Inflammatory macrophage treated with lipopolysaccharide for 1 hour (primary cell): Measurements from ENCODE around the gene BMF.
"Not testable (repeated sequence)": the region's sequence is repeated elsewhere in the genome, so short reads cannot be mapped to it uniquely, and the experiment has no call there.

Experiments used
- DNase-seq, 2 donors: peaks; one replicate each; pipeline ENCODE4 v3.0.0-alpha.2; 2020 to 2022

Gene BMF

DNA sequence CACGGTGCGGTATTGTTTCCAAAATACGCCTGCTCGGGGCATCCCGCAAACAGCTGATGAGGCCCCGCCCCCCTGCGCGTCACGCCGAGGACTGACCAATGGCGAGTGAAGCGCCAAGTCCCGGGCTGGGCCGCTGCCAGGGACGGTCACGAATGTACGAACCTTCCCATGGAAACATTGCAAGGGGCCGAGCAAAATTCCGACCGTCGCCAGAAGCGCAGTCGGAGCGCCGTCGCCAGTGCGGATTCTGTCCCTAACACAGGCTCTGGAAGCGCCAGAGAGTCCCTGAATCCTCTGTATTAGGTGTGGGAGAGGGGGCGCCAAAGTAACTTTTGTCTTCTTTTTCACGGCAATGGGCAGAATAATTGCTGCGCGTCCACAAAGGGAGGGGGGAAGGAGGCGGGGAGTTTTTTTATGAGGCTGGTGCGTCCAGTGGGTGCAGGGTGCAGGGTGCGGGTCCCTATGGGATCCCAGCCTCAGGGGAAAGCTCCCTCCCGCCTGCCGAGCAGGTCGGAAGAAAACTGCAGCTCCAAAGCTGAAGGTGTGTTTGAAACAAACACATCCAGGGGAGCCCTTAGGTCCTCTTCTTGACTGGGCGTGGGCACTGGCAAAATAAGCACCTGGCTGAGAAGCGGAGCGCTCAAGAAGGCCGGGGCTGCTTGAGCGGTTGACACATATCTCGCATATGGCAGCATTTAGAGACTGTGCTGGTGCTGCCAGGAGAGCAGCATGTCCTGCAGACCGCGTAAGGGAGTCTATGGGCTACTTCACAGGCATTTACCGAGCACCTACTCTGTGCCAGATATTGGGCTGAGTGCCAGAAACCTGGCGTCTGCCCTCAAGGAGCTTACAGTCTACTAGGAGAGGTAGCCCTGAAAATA is at the start of gene BMF:
Gene BMF, minus strand, starts transcription at position 25 of the 881 bp plus-strand sequence. CDS start 2,793 bp downstream, outside the sequence.
- DNase-seq, result peak; percentile 95 to 99

DNA sequence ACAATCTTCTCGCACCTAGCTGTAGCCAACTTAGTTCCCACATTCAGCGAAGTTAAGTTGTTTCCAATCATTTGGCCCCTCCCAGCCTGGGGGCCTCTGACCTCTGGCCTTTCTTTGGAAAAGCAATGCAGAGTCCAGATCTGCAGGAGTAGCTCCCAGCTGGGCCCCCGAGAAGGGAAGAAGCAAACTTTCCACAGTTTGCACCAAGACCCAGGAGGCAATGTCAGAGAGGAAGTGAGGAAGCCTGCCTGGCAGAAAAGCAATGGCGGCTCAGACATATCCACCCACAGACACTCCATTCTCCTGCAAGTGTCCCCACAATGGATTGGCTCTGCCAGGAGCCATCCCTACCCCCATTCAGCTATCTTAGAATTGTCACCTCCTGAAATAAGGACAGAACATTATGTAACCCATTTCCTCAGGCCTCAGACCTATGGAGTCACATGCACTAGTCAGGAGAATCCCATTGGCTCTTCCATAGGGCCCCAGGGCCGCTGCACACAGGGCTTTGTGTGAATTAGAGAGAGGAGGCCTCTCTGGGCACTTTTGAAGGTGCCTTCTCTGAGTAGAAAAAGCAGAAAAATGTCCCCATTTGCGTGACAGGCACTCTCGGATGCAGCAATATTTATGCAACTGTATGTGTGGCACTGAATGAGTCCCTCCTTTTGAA is 49.2 kb upstream of the BMF start:
- DNase-seq, result peak; percentile 8 to 35

DNA sequence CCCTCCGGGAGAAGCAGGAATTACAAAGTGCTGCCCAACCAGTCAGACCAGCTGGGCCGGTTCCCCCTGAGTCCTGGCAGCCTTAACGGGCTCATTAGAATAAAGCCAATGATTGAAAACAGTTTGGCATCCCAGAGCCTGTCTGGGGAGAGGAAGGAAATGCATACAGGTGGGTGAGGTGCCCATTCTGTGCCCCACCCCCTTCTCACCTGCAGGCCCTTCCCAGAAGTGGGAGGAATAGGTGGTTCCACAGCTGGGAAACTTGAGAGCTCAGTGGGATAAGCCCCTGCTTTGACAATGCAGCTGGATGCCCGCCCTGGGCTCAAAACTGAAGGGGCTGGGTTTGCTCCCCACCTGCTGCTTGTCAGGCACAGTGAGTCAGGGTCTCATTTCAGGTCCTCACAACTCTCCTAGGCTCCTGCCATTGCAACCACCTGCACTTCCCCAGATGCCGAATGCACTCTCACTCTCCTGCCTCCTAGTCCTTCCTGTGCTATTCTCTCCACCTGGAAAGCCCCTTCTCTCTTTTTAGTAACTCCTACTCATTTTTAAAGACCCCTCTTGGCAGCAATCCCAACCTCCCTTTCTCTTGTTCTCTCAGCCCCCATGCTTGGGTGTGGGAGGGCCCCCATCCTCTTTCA is 46.7 kb upstream of the BMF start:
- DNase-seq, result no peak

- DNase-seq, result not testable (repeated sequence)
Observed at GRCh38 chr15:40154821-40155220, 46.1 kb upstream of the BMF start.

DNA sequence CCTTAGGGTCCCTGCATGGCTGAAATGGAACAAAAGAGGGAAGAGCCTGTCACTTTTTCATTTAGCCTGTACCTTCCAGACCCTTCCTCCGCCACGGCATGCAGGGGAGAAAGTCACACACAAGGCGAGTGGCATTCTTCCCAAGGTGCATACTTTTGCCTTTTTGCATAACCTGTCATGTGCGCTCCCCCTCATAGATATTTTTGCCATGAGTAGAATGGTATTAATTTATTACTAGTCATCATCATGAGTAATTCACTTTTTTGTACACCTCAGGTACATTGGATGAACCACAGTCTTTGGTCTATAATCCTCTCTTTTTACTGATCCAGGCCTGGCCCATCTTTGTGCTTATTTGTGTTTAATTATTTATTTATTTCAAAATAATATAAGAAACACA is 43.3 kb upstream of the BMF start:
- DNase-seq, result no peak

GRCh38 chr15:40151499-40151898 is 42.8 kb upstream of the BMF start:
- no peak for DNase-seq

GRCh38 chr15:40150163-40150925 is 41.7 kb upstream of the BMF start:
- peak; percentile 67 to 69 for DNase-seq

- DNase-seq, result no peak
Observed at GRCh38 chr15:40149339-40149738, 40.7 kb upstream of the BMF start.

DNA sequence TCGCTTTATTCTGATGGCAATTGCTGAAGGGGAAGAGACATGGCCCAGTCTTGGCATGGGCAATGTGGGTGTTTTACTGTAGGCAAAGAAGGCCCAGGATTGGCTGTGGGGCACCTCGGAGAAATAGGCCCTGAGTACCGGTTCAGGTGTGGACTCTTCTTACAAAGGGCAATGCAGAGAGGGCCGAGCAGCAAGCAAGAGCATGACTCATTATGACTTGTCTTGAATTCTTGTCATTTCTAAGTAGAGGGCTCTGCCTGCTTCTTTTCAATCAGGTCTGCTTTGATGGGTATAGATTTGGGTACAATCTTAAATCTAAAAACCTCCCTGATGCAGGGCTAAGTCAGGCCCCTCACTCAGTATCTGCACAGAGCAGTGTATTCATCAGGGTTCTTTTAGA is 37.4 kb upstream of the BMF start:
- DNase-seq, result no peak

DNA sequence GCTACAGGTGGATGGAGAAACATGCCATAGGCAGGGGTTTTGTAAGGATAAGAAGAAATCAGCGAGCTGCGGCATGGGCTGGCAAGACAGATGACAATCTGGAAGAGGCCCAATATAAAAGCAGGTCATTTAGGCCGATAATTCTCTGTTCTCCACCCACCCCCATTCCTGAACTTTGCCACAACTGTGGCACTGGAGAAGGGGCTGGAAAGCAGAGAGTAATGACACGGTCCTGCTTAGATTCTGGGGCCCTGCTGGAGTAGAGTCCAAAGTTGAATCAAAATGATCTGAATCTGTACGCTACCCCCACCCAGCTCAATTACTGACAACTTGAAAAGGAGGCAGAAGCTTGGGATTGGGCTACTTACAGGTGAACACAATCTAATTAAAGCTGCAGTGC is 33.7 kb upstream of the BMF start:
- DNase-seq, result no peak

DNA sequence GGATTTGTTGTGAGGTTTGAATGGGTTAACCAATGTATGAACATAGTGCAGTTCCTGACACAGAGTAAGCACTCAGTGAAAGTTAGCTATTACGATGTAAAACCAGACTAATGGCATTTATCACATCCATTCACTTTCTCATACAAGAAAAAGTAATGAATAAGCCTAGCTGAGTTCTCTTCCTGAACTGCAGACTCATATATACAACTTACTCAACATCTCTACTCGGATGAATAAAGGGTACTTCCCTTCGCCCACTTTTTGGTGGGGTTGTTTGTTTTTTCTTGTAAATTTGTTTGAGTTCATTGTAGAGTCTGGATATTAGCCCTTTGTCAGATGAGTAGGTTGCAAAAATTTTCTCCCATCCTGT is 29.5 kb upstream of the BMF start:
- not testable (repeated sequence) for DNase-seq

GRCh38 chr15:40137303-40138200 is 28.9 kb upstream of the BMF start:
- DNase-seq, result no peak

DNA sequence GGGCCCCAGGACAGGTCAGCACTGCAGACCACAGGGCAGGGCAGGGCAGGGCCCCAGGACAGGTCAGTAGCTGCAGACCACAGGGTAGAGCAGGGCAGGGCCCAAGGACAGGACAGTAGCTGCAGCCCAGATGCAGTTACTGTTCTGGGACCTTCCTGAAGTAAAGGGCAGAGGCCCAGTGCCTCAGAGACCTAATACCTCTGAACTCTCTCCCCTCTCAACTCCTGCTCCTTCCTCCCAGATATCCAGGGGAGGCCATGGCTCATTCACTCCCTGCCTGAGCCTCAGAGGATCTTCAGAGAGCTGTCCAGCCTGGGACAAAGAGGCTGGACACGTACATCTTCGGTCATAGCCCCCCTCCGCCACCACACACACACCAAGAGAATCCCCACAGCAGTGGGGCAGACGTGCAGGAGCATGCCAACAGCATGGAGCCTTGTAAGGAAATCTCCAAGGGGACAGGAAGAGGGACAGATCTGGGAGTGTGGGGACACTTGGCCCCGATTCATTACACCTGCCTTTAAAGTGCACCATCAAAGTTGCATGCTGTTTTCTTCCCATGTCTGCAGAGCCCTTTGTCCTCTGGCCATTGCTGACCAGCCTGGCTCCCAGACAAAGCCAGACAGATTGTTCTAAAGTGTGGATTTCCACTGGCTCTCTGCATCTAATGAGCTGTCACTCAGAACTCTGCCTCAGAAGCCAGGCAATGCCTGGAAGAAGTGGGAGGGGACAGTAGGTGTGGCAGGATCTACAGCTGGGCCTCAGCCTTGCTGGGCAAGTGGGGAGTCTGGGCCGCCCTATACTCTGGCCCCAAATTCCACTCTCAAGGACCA is 28.0 kb upstream of the BMF start:
- no peak for DNase-seq

- not testable (repeated sequence) for DNase-seq
Observed at GRCh38 chr15:40135846-40136450, 27.3 kb upstream of the BMF start.

- DNase-seq, result no peak
Observed at GRCh38 chr15:40134885-40135284, 26.2 kb upstream of the BMF start.

- no peak for DNase-seq
Observed at GRCh38 chr15:40133544-40133943, 24.9 kb upstream of the BMF start.

- DNase-seq, result no peak
Observed at GRCh38 chr15:40130799-40131502, 22.3 kb upstream of the BMF start.

DNA sequence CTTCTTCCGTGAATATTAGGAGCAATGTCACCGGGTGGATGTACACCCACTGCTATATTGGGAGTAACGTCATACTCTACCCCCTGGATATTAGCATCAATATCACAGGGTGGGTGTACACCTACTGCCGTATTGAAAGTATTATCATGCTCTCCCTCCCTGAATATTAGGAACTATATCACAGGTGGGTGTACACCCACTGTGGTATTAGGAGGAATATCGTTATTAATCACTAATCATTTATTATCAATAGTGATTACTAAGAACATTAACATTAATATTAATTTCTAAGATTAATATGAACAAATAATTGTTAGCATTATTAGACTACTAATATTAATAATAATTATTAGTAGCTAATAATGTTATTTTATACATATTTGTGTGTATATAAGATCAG is 21.4 kb upstream of the BMF start:
- DNase-seq, result no peak

DNA sequence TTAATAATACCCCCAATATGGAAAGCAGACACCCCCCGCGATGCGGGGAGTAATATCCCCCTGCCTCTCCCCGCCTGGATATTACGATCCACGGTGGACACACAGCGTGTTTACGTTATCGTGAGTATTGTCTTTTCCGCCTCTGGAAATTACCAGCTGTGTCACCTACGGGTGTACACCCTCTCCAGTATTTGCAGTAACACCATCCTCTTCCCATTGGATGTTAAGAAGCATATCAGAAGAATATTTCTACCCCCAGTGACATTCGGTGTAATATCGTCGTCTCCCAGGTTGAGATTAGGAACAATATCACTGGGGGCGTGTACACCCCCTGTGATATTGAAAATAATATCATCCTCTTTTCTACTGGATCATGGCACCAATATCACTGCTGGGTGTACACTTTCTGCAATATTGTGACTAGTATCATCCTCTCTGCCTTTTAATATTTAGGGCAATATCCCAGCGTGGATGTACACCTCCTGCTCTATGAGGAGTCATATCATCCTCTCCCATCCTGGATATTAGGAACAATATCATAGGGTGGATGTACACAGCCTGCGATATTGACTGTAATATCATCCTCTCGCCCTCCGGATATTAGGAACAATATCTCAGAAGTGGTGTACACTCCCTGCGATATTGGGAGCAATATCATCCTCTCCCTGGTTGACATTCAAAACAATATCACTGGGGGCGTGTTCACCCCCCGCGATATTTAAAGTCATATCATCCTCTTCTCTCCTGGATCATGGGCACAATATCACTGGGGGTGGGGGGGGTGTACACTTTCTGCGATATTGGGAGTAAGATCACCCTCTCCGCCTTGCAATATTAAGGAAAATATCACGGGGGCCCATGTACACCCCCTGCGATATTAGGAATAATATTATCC is 20.3 kb upstream of the BMF start:
- no peak for DNase-seq
